AG04450 (cell line): ENCODE data around the gene SOS2. TPM values are rescaled to one million over a fixed set of nuclear protein-coding genes. Genes with fewer than 3 reads are reported as not detected.
A peak's percentile ranks its signal among the peaks of the same experiment; 100 is the strongest.

Source experiments
- CTCF ChIA-PET: fragments of 300-600, 350-600 bp; formaldehyde crosslinking; extraction: SDS; loops from one replicate; lab custom pipeline; 2022; ENCODE audit warnings: antibody characterized with exemption, inconsistent platforms; lab: Charles Lee
- POLR2A ChIA-PET: fragments of 350-600 bp; formaldehyde crosslinking; extraction: SDS; loops from one replicate; lab custom pipeline; 2021; ENCODE audit warnings: antibody characterized with exemption, inconsistent platforms; lab: Yijun Ruan, JAX
- DNase-seq: peaks from one replicate; pipeline ENCODE4 v3.0.0-alpha.2; 2011; ENCODE audit warnings: low read depth, low spot score
- H3K27ac ChIP-seq: one replicate; pipeline ENCODE4 v1.5.1; 2012; ENCODE audit warnings: low read depth, low read length, control low read depth
- H3K27me3 ChIP-seq: one replicate; pipeline ENCODE4 v1.6.0; 2012; ENCODE audit warnings: low read length; ENCODE audit not compliant: control insufficient read depth, insufficient read depth
- H3K4me3 ChIP-seq: 2 replicates; pipeline ENCODE4 v1.5.1; 2011; ENCODE audit warnings: mild to moderate bottlenecking, low read depth, low read length, control low read depth
- H3K9me3 ChIP-seq: 2 replicates; pipeline ENCODE4 v1.5.1; 2012; ENCODE audit warnings: low read length; ENCODE audit not compliant: control insufficient read depth, insufficient read depth
- CTCF ChIP-seq: IDR thresholded peaks from 2 replicates; pipeline ENCODE4 v1.5.1; 2011; ENCODE audit warnings: low read depth, low read length, control low read depth, inconsistent platforms
- polyA minus RNA-seq: library from RNA; depleted of rRNA, polyadenylated mRNA; stranded (reverse); fragments of >200 nt; gene quantifications from 2 replicates; pipeline ENCODE4 v1.2.3, GENCODE V29; 2011; rRNA and poly(A)+ RNA removed
- polyA plus RNA-seq: library from polyadenylated mRNA; depleted of rRNA; stranded (reverse); fragments of >200 nt; gene quantifications from 2 replicates; pipeline ENCODE4 v1.2.3, GENCODE V29; 2011; rRNA removed

The SOS2 gene
- polyA plus RNA-seq, result 13.1 and 17.8 TPM in 2 replicates
- polyA minus RNA-seq, result 12.0 and 23.9 TPM in 2 replicates

GRCh38 chr14:50231475-50232275 lies at the start of gene SOS2:
Gene SOS2, minus strand, starts transcription at chr14:50231578. Its CDS starts 295 bp downstream, at chr14:50231283.
- no peak for TF ChIP-seq CTCF
- peak; percentile 39 for DNase-seq
- Histone ChIP-seq H3K27ac (peak within 1 kb of the TSS; percentile 93), H3K9me3 (no peaks in the 10 kb centered on the region; the same call in 1 of the 2 replicates), H3K27me3 (no peaks in the 10 kb centered on the region), H3K4me3 (peak within 1 kb of the TSS; percentile 77)
- ChIA-PET CTCF (interaction anchor here (0.5 to 0.8 kb wide), 2 partner anchors 56 to 370 kb away, joined by 3 read pairs; no protein-coding TSS in a partner anchor), POLR2A (interaction anchor here (0.5 to 1.2 kb wide), 4 partner anchors 18 to 539 kb away, joined by 3 read pairs; no protein-coding TSS in a partner anchor)

- no peak for TF ChIP-seq CTCF
- no peaks in the 10 kb centered on the region for H3K9me3 ChIP-seq
- no peak for DNase-seq
- H3K27me3 ChIP-seq, result no peaks in the 10 kb centered on the region
- ChIA-PET POLR2A (no interaction called here), CTCF (no interaction called here)
- no peak overlapping the region for H3K4me3 ChIP-seq
- H3K27ac ChIP-seq, result no peak overlapping the region
Observed at GRCh38 chr14:50272498-50272897, 41.1 kb upstream of the SOS2 start.

- H3K27ac ChIP-seq, result no peak overlapping the region
- ChIA-PET POLR2A (no interaction called here), CTCF (interaction anchor here (1.9 kb wide), 1 partner anchor 10 kb away, joined by 12 read pairs; no protein-coding TSS in a partner anchor)
- no peaks in the 10 kb centered on the region for H3K27me3 ChIP-seq
- no peak for DNase-seq
- no peak overlapping the region for H3K4me3 ChIP-seq
- no peak for TF ChIP-seq CTCF
- no peaks in the 10 kb centered on the region for H3K9me3 ChIP-seq
Observed at GRCh38 chr14:50270932-50271331, 39.6 kb upstream of the SOS2 start.

GRCh38 chr14:50265029-50265428 lies 33.7 kb upstream of the SOS2 start:
- DNase-seq, result no peak

More at GRCh38 chr14:50265029-50265428, 33.7 kb upstream of the SOS2 start:
- H3K27ac ChIP-seq, result no peak overlapping the region
- no peak overlapping the region for H3K4me3 ChIP-seq
- ChIA-PET CTCF (no interaction called here), POLR2A (no interaction called here)
- H3K27me3 ChIP-seq, result no peaks in the 10 kb centered on the region
- TF ChIP-seq CTCF, result no peak
- no peaks in the 10 kb centered on the region for H3K9me3 ChIP-seq
